H9 (cell line): ENCODE measurements around the gene KIF26A. TPM values are rescaled to one million over a fixed set of nuclear protein-coding genes. Genes with fewer than 3 reads are reported as not detected.

ENCODE experiments used
- DNase-seq: peaks from one replicate; pipeline ENCODE4 v3.0.0-alpha.2; 2017
- H2AFZ ChIP-seq: one replicate; pipeline ENCODE4 v1.6.1; 2013; ENCODE audit warnings: mild to moderate bottlenecking, low read length, control low read depth, moderate library complexity
- H2AK5ac ChIP-seq: 2 replicates; pipeline ENCODE4 v1.6.1; 2013; ENCODE audit warnings: low read length, control low read depth, mixed read lengths; ENCODE audit not compliant: insufficient read length
- H2BK120ac ChIP-seq: one replicate; pipeline ENCODE4 v1.6.1; 2013; ENCODE audit warnings: low read depth, mild to moderate bottlenecking, low read length, control low read depth, inconsistent platforms; ENCODE audit not compliant: poor library complexity, severe bottlenecking
- H2BK12ac ChIP-seq: 2 replicates; pipeline ENCODE4 v1.6.1; 2013; ENCODE audit warnings: low read length, control low read depth, mixed read lengths, low read depth; ENCODE audit not compliant: insufficient read length
- H2BK15ac ChIP-seq: 2 replicates; pipeline ENCODE4 v1.6.1; 2013; ENCODE audit warnings: low read depth, low read length, control low read depth
- H2BK20ac ChIP-seq: one replicate; pipeline ENCODE4 v1.6.1; 2013; ENCODE audit warnings: low read depth, mild to moderate bottlenecking, low read length, control low read depth, inconsistent platforms; ENCODE audit not compliant: poor library complexity, severe bottlenecking
- H2BK5ac ChIP-seq: 2 replicates; pipeline ENCODE4 v1.6.1; 2013; ENCODE audit warnings: low read length, control low read depth, mixed read lengths; ENCODE audit not compliant: insufficient read length
- H3K14ac ChIP-seq: 2 replicates; pipeline ENCODE4 v1.6.1; 2013; ENCODE audit warnings: low read length, control low read depth; ENCODE audit not compliant: insufficient read depth
- H3K18ac ChIP-seq: 2 replicates; pipeline ENCODE4 v1.6.1; 2013; ENCODE audit warnings: low read depth, mild to moderate bottlenecking, mixed read lengths, low read length, control low read depth; ENCODE audit not compliant: insufficient read length
- H3K23ac ChIP-seq: 2 replicates; pipeline ENCODE4 v1.6.1; 2013; ENCODE audit warnings: low read length, control low read depth, mixed read lengths, low read depth; ENCODE audit not compliant: insufficient read length
- H3K23me2 ChIP-seq: 2 replicates; pipeline ENCODE4 v1.6.1; 2013; ENCODE audit warnings: low read depth, mild to moderate bottlenecking, mixed read lengths, low read length, control low read depth; ENCODE audit not compliant: insufficient read length, poor library complexity, severe bottlenecking
- H3K27ac ChIP-seq: 2 replicates; pipeline ENCODE4 v1.5.1; 2013; ENCODE audit warnings: low read length, control low read depth, mixed read lengths, low read depth; ENCODE audit not compliant: insufficient read length
- H3K27me3 ChIP-seq: 2 replicates; pipeline ENCODE4 v1.6.1; 2013; ENCODE audit warnings: low read length, control low read depth, inconsistent platforms; ENCODE audit not compliant: insufficient read depth
- H3K4ac ChIP-seq: 2 replicates; pipeline ENCODE4 v1.6.1; 2013; ENCODE audit warnings: low read depth, mild to moderate bottlenecking, control low read depth, inconsistent platforms, low read length, moderate library complexity
- H3K4me1 ChIP-seq: 2 replicates; pipeline ENCODE4 v1.6.1; 2013; ENCODE audit warnings: low read length, control low read depth, inconsistent platforms; ENCODE audit not compliant: insufficient read depth
- H3K4me2 ChIP-seq: 2 replicates; pipeline ENCODE4 v1.6.1; 2013; ENCODE audit warnings: low read length, control low read depth, mixed read lengths; ENCODE audit not compliant: insufficient read length, insufficient read depth
- H3K56ac ChIP-seq: 2 replicates; pipeline ENCODE4 v1.6.1; 2013; ENCODE audit warnings: low read depth, mild to moderate bottlenecking, mixed read lengths, low read length, control low read depth; ENCODE audit not compliant: insufficient read length
- H3K79me1 ChIP-seq: 2 replicates; pipeline ENCODE4 v1.6.1; 2013; ENCODE audit warnings: low read depth, mild to moderate bottlenecking, moderate library complexity, low read length, control low read depth, inconsistent platforms; ENCODE audit not compliant: insufficient read depth, poor library complexity, severe bottlenecking
- H3K79me2 ChIP-seq: 2 replicates; pipeline ENCODE4 v1.6.1; 2013; ENCODE audit warnings: low read length, control low read depth, inconsistent platforms; ENCODE audit not compliant: insufficient read depth
- H3K9ac ChIP-seq: 2 replicates; pipeline ENCODE4 v1.6.1; 2013; ENCODE audit warnings: low read length, control low read depth, mixed read lengths; ENCODE audit not compliant: insufficient read length; ENCODE audit errors: extremely low read depth
- H3K9me3 ChIP-seq: one replicate; pipeline ENCODE4 v1.6.1; 2013; ENCODE audit warnings: low read depth, low read length, inconsistent platforms; ENCODE audit not compliant: control insufficient read depth
- H3T11ph ChIP-seq: one replicate; pipeline ENCODE4 v1.6.1; 2013; ENCODE audit warnings: mild to moderate bottlenecking, low read length, control low read depth, inconsistent platforms
- H4K20me1 ChIP-seq: one replicate; pipeline ENCODE4 v1.6.1; 2013; ENCODE audit not compliant: control insufficient read depth, insufficient read length, insufficient read depth
- H4K5ac ChIP-seq: 2 replicates; pipeline ENCODE4 v1.6.1; 2013; ENCODE audit warnings: low read depth, mild to moderate bottlenecking, mixed read lengths, low read length, control low read depth; ENCODE audit not compliant: insufficient read length
- H4K8ac ChIP-seq: replicated peaks from 2 replicates; pipeline ENCODE4 v1.6.1; 2013; ENCODE audit warnings: low read length, control low read depth, mixed read lengths, low read depth; ENCODE audit not compliant: insufficient read length
- H4K91ac ChIP-seq: 2 replicates; pipeline ENCODE4 v1.6.1; 2013; ENCODE audit warnings: low read depth, mild to moderate bottlenecking, moderate library complexity, mixed read lengths, low read length, control low read depth; ENCODE audit not compliant: insufficient read length
- H3K27ac Mint-ChIP-seq, 3 experiments: 2 replicates in 2 of 3; 3 replicates in 1 of 3; pipeline ENCODE4 v1.8.0; 2020 to 2021; ENCODE audit warnings: mixed read lengths in 3 of 3, mild to moderate bottlenecking in 1 of 3, moderate library complexity in 1 of 3
- H3K27me3 Mint-ChIP-seq: 2 replicates; pipeline ENCODE4 v1.8.0; 2021; ENCODE audit warnings: low read depth, mild to moderate bottlenecking, moderate library complexity, mixed read lengths
- H3K36me3 Mint-ChIP-seq, 3 experiments: 2 replicates in 2 of 3; 3 replicates in 1 of 3; pipeline ENCODE4 v1.8.0; 2020 to 2021; ENCODE audit warnings: low read depth in 3 of 3, mixed read lengths in 3 of 3; ENCODE audit not compliant: insufficient read depth in 1 of 3
- H3K4me1 Mint-ChIP-seq, 2 experiments: 2 replicates each; pipeline ENCODE4 v1.8.0; 2020; ENCODE audit warnings: mixed read lengths in 2 of 2
- H3K4me3 Mint-ChIP-seq, 2 experiments: 2 replicates in 1 of 2; 3 replicates in 1 of 2; pipeline ENCODE4 v1.8.0; 2020 to 2021; ENCODE audit warnings: mild to moderate bottlenecking in 2 of 2, mixed read lengths in 2 of 2, moderate library complexity in 1 of 2
- H3K9me3 Mint-ChIP-seq, 2 experiments: 2 replicates in 1 of 2; 3 replicates in 1 of 2; pipeline ENCODE4 v1.8.0; 2020; ENCODE audit warnings: mild to moderate bottlenecking in 2 of 2, mixed read lengths in 2 of 2, moderate library complexity in 1 of 2
- WGBS: extraction: QIAGEN DNeasy Blood & Tissue Kit; methylation state at CpG from one replicate; pipeline ENCODE4 v1.1.7; 2013; ENCODE audit warnings: missing lambda C conversion rate, low lambda C conversion rate, mixed read lengths; ENCODE audit not compliant: insufficient read length; ENCODE audit errors: extremely low coverage; 5-methylcytosine and 5-hydroxymethylcytosine counted together
- total RNA-seq: library from RNA; stranded (reverse); gene quantifications from 2 replicates; pipeline ENCODE4 v1.2.1, GENCODE V29; 2021
- TF ChIP-seq, protein P1 (sequence below): fragments of 200-600 bp; sonication (generic); conservative IDR thresholded peaks from 3 replicates; pipeline ENCODE4 v1.8.0; 2021; ENCODE audit warnings: antibody characterized with exemption, mild to moderate bottlenecking

KIF26A gene
- total RNA-seq, 1 experiment from 2014 or later = 44.2 TPM

DNA sequence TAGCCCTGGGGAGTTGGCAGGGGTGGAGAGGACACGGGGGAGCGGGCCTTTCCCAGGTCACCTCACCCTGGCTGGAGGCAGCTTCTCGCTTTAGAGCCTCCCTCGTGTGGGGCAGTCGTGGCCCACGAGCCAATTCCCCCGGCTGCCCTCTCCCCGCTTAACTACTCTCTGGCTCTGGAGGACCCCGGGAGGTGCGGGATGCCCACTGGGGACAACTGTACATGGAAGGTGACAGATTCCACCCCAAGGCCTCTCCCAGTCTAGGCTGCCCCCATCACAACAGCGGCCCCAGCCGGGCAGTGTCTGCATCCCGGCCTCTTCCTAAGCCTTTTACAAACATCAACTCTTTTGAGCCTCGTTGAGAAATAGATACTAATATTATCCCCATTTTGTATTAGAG is 78.1 kb downstream of the KIF26A start:
- Histone ChIP-seq H3K56ac (no peak overlapping the region), H3K27ac (no peak overlapping the region), H2BK120ac (no peak overlapping the region), H3K27me3 (no peaks in the 10 kb centered on the region), H4K8ac (no peak overlapping the region), H3K23ac (no peak overlapping the region), H3K4me2 (no peak overlapping the region), H2BK5ac (no peak overlapping the region), H3K4ac (no peak overlapping the region), H3K9ac (no peak overlapping the region), H3K23me2 (no peaks in the 10 kb centered on the region), H4K5ac (no peak overlapping the region), H4K91ac (no peak overlapping the region), H2BK12ac (no peak overlapping the region), H2AFZ (no peak overlapping the region), H2BK15ac (no peak overlapping the region), H3K18ac (no peak overlapping the region), H3K79me2 (no peaks in the 10 kb centered on the region), H4K20me1 (no peaks in the 10 kb centered on the region), H3K4me1 (no peaks in the 10 kb centered on the region), H2AK5ac (no peak overlapping the region), H3K14ac (no peak overlapping the region), H3K79me1 (no peaks in the 10 kb centered on the region), H2BK20ac (no peak overlapping the region), H3T11ph (no peak overlapping the region), H3K9me3 (no peaks in the 10 kb centered on the region)
- H3K9me3 Mint-ChIP-seq = no peaks in the 10 kb centered on the region; a peak in 1 of 5 replicates
- H3K27me3 Mint-ChIP-seq = peaks cover 2% of the 10 kb centered on the region
- TF ChIP-seq, protein P1, sequence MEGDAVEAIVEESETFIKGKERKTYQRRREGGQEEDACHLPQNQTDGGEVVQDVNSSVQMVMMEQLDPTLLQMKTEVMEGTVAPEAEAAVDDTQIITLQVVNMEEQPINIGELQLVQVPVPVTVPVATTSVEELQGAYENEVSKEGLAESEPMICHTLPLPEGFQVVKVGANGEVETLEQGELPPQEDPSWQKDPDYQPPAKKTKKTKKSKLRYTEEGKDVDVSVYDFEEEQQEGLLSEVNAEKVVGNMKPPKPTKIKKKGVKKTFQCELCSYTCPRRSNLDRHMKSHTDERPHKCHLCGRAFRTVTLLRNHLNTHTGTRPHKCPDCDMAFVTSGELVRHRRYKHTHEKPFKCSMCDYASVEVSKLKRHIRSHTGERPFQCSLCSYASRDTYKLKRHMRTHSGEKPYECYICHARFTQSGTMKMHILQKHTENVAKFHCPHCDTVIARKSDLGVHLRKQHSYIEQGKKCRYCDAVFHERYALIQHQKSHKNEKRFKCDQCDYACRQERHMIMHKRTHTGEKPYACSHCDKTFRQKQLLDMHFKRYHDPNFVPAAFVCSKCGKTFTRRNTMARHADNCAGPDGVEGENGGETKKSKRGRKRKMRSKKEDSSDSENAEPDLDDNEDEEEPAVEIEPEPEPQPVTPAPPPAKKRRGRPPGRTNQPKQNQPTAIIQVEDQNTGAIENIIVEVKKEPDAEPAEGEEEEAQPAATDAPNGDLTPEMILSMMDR = no peak
- no peaks in the 10 kb centered on the region for H3K36me3 Mint-ChIP-seq
- no peak overlapping the region for H3K4me3 Mint-ChIP-seq
- DNase-seq = no peak
- no CpG with 5 or more reads among the region's 14 CpGs for WGBS
- peaks cover 7 to 21% of the 10 kb centered on the region in 2 experiments for H3K4me1 Mint-ChIP-seq
- H3K27ac Mint-ChIP-seq = no peak overlapping the region
